ENCODE data around the gene RAB3B.

- TF ChIP-seq GATA3 (IDR thresholded peaks at IDR 0.05; ENCODE audit: low read depth, low read length) (no peak), GATA2 (IDR thresholded peaks at IDR 0.05; ENCODE audit: low read depth, low read length) (no peak)
Observed at GRCh38 chr1:52003877-52004276, 13.4 kb upstream of the RAB3B start.
